GM18873 (cell line): Measurements from ENCODE around the gene GLYR1.
"Not testable (repeated sequence)": the region's sequence is repeated elsewhere in the genome, so short reads cannot be mapped to it uniquely, and the experiment has no call there.

Experiments used
- ATAC-seq: cut with Tn5 transposase; IDR thresholded peaks from one replicate; pipeline ENCODE4 v1.9.1; 2021; ENCODE audit warnings: mild to moderate bottlenecking, moderate library complexity, moderate number of reproducible peaks; ENCODE audit not compliant: unreplicated experiment, low FRiP score

The GLYR1 gene

DNA sequence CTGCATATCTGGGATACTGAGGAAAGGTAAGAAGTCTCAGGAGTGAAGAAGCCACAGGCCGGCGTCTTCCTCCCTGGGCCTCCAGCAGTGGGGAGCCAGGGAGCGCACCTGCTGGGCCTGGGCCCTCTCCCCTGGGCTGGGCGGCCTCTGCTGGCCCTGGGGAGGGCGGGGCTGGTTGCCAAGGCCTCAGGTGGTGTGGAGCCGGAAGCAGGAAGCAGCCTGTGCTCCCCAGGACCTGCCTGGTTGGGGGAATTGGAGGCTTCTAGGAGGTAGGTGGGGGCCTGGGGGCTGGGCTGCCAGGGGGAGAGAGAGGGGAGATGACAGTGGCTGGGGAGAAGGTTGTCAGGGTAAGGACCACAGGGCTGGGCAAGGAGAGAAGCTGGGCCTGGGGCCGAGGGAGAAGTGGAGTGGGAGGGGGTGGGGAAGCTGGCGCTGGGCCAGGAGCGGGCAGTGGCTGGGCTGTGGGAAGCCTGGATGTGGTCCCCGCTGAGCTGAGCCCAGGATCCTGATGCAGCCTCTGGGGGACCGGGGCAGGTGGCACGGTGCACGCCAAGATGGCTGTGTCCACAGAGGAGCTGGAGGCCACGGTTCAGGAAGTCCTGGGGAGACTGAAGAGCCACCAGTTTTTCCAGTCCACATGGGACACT lies 51.8 kb downstream of the GLYR1 start, which contains the start of gene SMIM22:
TSS of gene SMIM22 (plus strand) at position 189 of the 647 bp plus-strand sequence. CDS start at position 555, 366 bp downstream.
- no peak for ATAC-seq

DNA sequence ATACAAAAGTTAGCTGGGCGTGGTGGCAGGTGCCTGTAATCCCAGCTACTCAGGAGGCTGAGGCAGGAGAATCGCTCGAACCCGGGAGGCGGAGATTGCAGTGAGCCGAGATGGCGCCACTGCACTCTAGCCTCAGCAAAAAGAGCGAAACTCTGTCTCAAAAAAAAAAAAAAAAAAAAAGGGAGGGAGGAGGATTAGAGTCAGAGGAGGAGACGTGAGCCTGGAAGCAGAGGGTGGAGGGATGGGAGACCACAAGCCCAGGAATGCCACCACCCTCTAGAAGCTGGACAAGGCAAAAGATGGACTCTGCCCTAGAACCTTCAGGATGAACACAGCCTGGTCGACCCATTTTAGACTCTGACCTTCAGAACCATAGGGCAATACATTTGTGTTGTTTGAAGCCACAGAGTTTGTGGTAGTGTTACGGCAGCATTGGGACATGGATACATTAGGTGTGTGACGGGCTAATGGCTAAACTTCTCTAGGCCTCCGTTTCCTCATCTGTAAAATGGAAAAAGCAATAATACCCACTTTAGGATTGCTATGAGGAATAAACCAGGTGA lies 54.1 kb downstream of the GLYR1 start:
- ATAC-seq = no peak

GRCh38 chr16:4790871-4791270 lies 56.2 kb downstream of the GLYR1 start:
- no peak for ATAC-seq

DNA sequence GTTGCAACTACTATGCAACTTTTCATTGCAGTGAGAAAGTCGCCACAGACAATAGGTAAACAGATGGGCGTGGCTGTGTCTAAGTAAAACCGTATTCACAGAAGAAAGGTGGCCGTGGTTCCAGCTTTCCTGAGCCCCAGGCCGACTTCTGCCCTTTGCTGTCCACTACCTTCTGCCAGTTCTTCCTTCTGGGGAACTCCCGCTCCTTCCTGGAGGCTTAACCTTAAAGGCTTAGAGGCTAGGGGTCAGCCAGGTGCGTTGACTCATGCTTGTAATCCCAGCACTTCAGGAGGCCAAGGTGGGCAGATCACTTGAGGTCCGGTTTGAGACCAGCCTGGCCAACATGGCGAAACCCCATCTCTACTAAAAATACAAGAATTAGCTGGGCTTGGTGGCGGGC lies 56.8 kb downstream of the GLYR1 start:
- ATAC-seq = no peak

- ATAC-seq = no peak
Observed at GRCh38 chr16:4788910-4789309, 58.2 kb downstream of the GLYR1 start.

DNA sequence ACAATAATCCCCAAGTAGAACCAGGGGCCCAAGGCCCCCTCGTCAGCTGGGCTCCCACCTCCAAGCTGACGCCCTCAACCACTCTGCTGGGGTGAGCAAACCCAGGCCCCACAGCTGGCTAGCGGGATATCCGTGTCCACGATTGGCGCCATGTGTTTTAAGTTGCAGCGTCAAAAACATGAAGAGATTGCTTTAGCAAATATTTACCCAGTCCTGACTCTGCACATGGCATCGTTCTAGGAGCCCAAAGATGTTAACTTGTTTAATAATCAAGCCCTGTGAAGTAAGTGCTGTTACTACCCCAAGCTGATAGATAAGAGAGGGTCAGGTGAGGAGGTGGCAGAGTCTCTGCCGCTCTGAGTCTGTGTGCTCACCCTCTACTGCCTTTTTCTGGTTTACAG lies 58.6 kb downstream of the GLYR1 start:
- no peak for ATAC-seq

DNA sequence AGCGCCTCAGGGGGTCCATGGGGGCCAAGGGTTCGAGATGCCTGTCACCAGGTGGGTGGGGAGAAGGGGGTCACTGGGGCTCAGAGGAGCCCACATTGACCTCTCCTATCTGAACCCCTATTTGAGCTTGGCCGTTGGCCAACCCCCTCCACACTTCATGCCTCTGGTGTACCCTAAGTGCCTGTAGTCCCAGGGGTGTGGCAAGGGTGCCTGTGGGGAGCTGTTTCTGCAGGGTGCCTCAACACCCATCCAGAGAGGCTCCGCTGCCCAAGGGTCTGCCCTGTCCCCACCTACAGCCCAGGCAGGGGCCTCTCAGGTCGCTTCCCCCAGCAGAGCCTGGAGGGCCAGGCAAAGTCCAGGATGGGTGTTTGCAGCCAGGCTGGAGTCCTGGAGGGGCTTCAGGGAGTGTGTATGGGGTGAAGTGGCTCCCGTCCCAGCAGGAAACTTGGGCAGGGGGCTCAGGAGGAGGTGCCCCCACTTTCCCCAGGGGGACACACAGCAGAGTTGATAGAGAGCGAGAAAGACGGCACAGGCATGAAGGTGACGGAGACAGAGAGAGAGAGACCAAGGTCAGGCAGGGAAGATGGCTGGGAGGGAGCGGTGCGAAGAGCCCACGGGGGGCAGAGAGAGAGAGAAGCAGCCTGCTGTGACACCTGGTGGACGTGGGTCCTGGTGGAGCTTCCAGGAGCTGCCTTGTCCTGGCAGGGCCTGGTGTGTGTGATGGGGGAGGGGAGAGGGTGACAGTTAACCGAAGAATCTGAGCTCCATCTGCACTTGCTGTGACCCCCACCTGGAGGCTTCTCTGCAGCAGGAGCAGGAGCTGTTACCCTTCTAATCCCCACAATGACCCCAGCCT lies 59.2 kb downstream of the GLYR1 start, which contains the start of gene SEPTIN12:
TSS of gene SEPTIN12 (minus strand) at position 719 of the 856 bp plus-strand sequence. CDS start at position 19, 700 bp downstream.
- no peak for ATAC-seq

GRCh38 chr16:4787068-4787467 lies 60.0 kb downstream of the GLYR1 start:
- no peak for ATAC-seq

DNA sequence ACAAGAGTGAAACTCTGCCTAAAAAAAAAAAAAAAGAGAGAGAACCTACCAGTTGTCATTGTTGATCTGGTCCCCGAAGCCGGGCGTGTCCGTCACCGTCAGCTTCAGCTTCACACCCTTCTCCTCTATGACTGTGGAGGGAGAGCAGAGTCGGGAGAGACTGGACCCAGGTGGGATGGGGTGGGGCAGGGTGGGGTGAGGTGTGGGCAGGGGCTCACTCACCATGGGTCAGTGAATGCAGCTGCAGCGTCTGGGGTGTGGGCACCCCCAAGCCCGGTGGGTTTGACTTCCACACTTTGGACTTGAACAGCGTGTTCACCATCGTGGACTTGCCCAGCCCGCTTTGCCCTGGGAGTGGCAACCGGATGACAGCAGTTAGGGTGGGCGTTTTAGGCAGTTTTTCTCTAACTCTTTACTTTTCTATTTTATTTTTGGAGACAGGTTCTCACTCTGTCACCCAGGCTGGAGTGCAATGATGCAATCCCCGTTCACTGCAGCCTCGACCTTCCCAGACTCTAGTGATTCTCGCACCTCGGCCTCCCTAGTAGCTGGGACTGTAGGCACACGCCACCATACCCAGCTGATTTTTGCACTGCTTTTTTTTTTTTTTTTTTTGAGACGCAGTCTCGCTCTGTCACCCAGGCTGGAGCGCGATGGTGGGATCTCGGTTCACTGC lies 61.2 kb downstream of the GLYR1 start:
- no peak for ATAC-seq

DNA sequence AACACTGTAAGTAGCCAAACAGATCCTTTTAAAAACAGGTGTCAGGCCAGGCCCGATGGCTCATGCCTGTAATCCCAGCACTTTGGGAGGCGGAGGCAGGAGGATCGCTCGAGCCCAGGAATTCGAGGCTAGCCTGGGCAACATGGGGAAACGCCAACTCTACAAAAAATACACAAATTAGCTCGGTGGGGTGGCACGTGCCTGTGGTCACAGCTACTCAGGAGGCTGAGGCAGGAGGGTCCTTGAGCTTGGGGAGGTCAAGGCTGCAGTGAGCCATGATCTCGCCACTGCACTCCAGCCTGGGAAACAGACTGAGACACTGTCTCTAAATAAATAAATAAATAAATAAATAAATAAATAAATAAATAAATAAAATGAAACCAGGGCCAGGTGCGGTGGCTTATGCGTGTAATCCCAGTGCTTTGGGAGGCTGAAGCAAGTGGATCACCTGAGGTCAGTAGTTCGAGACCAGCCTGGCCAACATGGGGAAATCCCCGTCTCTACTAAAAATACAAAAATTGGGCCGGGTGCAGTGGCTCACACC lies 62.6 kb downstream of the GLYR1 start:
- not testable (repeated sequence) for ATAC-seq

GRCh38 chr16:4783951-4784336 lies 63.1 kb downstream of the GLYR1 start:
- ATAC-seq = no peak

- no peak for ATAC-seq
Observed at GRCh38 chr16:4783251-4783950, 63.7 kb downstream of the GLYR1 start.

DNA sequence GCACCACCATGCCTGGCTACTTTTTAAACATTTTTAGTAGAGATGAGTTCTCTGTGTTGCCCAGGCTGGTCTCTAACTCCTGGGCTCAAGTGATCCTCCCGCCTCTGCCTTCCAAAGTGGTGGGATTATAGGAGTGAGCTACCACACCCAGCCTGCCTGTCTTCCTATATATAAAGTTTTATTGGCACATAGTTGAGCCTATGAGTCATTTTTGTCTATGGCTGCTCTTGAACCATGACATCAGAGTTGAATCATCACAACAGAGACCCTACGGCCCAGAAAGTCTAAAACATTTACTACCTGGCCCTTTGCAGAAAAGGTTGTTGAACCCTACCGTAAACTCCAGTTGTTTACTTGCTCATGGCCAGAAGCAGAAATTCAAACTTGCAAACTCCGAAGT lies 66.9 kb downstream of the GLYR1 start:
- ATAC-seq = no peak

DNA sequence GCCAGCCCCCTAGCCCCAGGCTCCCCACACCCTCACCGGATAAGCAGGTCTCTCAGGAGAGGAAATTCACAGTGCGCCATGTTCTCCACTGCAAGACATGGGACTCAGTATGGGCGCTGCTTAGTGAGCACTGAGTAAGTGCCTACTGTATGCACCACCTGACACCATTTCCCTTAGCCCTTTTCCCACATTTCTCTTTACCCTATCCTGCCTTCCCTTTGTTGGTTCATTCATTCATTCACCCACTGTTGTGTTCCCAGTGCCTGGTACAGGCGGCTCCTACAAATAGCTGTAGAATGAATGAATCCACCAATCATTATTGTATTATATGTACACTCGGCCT lies 69.1 kb downstream of the GLYR1 start:
- no peak for ATAC-seq

DNA sequence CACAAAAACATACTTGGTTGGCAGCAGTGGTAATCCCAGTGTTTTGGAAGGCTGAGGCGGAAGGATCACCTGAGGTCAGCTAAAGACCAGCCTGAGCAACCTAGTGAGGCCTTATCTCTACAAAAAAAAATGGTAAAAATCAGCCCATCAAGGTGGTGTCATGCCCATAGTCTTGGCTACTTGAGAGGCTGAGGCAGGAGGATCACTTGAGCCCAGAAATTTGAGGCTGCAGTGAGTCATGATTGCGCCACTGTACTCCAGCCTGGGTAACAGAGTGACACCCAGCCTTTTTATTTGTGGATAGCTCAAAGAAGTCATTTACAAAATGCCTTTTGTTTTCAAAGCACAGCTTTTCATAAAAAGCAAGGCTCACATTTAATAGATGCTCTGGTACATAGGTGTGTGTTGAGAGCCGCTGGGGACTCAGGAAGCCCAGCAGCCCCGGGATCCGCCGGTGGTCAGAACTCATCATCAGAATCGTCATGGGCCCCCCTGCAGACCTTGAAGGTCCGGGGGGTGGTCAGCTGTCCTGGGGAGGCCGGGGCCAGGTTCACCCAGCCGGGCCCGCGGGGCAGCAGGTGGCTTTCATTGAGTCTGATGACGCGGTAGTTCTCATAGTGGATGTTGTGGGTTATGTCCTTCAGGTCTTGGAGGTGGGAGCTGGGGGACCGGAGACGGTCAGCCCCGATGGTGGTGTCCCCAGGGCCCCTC lies 69.6 kb downstream of the GLYR1 start:
- ATAC-seq = no peak

DNA sequence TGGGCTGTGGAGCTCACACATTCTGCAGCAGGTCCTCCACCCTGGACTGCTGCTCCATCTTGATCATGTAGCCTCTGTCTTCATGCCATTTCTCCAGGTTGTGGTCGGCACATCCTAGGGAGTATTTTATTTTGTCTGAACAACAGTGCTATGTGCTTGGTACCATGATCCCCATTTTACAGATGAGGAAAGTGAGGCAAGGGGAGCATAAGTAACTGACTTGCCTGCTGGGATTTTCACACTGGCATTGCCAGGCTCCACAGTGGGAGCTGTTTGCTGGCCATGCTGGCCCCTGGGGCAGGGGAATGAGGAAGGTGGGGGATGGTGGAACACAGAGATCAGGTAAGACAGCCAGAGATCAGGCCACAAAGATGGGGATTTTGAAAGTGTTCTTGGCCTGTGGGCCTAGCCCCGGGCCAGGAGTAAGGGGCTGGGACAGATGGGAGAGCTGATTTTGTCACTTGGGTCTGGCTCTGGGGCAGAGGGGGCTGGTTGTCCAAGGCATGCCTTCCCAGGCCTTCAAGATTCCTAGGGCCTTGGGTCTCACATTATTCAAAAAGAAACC lies 70.9 kb downstream of the GLYR1 start:
- ATAC-seq = no peak

DNA sequence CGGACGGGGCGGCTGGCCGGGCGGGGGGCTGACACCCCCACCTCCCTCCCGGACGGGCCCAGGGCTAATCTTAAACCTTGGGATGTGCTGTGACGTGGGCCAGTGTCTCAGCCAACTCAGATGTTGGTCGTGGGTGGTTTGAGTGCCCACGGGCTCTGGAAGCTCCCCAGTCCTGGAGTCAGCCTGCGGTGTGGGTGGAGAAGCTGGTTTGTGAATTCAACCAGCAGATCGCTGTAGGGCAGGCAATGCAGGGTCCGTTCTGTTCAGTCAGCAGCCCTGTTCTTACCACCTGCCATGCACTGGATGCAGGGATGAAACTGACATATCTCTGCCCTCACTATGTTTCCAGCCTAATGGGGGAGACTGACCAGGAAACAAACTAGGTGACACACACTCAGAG lies 72.1 kb downstream of the GLYR1 start:
- no peak for ATAC-seq

DNA sequence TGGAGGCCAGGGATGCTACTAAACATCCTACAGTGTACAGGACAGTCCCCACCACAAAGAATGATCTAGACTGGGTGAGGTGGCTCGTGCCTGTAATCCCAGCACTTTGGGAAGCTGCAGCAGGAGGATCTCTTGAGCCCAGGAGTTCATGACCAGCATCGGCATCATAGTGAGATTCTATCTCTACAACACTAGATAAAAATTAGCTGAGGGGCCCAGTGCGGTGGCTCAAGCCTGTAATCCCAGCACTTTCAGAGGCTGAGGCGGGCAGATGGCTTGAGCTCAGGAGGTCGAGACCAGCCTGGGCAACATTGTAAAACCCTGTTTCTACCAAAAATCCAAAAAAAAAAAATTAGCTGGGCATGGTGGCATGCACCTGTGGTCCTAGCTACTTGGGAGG lies 74.7 kb downstream of the GLYR1 start:
- ATAC-seq = no peak

DNA sequence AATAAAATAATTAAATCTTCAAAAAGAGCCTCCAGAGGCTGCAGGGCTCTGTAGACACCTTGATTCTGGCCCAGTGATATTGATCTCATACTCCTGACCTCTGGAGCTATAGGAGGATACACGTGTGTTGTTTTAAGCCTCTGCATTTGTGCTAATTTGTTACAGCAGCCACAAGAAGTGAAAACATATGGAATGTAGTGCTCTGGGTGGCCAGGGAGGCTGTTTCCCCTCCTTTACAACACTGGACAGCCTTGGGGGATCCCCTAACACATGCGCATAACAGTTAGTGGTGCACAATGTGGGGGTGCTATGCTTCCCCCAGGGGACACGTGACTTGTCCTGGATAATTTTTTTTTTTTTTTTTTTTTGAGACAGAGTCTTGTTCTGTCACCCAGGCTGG lies 75.4 kb downstream of the GLYR1 start:
- no peak for ATAC-seq
